Epithelial cell of proximal tubule (primary cell): ENCODE measurements around the gene TAF5L. TPM values are rescaled to one million over a fixed set of nuclear protein-coding genes. Genes with fewer than 3 reads are reported as not detected.

ENCODE experiments used
- DNase-seq: peaks from one replicate; pipeline ENCODE4 v3.0.0-alpha.2; 2011; ENCODE audit warnings: low read depth
- H3K4me3 ChIP-seq: 2 replicates; pipeline ENCODE4 v1.5.1; 2011; ENCODE audit warnings: low read depth, mild to moderate bottlenecking, low read length
- total RNA-seq: library from RNA; depleted of rRNA; stranded (reverse); fragments of >200 nt; gene quantifications from 2 replicates; pipeline ENCODE4 v1.2.3, GENCODE V29; 2015
- TF ChIP-seq, protein P1 (sequence below): conservative IDR thresholded peaks from 2 replicates; pipeline ENCODE4 v1.5.1; 2012; ENCODE audit warnings: low read depth, mild to moderate bottlenecking, low read length

TAF5L gene
- total RNA-seq, 1 donor from 2014 or later, result 9.1 TPM

GRCh38 chr1:229614701-229615100 lies 11.2 kb downstream of the TAF5L start:
- H3K4me3 ChIP-seq, result no peak overlapping the region
- TF ChIP-seq, protein P1, sequence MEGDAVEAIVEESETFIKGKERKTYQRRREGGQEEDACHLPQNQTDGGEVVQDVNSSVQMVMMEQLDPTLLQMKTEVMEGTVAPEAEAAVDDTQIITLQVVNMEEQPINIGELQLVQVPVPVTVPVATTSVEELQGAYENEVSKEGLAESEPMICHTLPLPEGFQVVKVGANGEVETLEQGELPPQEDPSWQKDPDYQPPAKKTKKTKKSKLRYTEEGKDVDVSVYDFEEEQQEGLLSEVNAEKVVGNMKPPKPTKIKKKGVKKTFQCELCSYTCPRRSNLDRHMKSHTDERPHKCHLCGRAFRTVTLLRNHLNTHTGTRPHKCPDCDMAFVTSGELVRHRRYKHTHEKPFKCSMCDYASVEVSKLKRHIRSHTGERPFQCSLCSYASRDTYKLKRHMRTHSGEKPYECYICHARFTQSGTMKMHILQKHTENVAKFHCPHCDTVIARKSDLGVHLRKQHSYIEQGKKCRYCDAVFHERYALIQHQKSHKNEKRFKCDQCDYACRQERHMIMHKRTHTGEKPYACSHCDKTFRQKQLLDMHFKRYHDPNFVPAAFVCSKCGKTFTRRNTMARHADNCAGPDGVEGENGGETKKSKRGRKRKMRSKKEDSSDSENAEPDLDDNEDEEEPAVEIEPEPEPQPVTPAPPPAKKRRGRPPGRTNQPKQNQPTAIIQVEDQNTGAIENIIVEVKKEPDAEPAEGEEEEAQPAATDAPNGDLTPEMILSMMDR, result no peak
- no peak for DNase-seq

- TF ChIP-seq, protein P1, result no peak
Measured at GRCh38 chr1:229613938-229614337, 12.0 kb downstream of the TAF5L start.

DNA sequence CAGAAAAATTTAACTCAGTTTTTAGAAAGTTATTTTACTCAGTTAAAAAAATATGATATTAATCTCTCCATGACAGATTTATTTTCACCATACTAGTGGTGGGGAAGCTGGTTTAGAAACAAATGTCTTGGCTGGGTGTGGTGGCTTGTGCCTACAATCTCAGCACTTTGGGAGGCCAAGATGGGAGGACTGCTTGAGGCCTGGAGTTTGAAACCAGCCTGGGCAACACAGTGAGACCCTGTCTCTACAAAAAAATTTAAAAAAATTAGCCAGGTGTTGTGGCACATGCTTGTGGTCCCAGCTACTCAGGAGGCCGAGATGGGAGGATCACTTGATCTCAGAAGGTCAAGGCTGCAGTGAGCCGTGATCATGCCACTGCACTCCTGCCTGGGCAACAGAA lies 17.3 kb downstream of the TAF5L start:
- DNase-seq, result no peak
- TF ChIP-seq, protein P1, result no peak

More at GRCh38 chr1:229613938-229614337, 12.0 kb downstream of the TAF5L start:
- no peak for DNase-seq
- no peak overlapping the region for H3K4me3 ChIP-seq

GRCh38 chr1:229607370-229607769 lies 18.6 kb downstream of the TAF5L start:
- TF ChIP-seq, protein P1, result no peak
- H3K4me3 ChIP-seq, result no peak overlapping the region
- no peak for DNase-seq

More for the DNA sequence above, 17.3 kb downstream of the TAF5L start:
- H3K4me3 ChIP-seq, result no peak overlapping the region

DNA sequence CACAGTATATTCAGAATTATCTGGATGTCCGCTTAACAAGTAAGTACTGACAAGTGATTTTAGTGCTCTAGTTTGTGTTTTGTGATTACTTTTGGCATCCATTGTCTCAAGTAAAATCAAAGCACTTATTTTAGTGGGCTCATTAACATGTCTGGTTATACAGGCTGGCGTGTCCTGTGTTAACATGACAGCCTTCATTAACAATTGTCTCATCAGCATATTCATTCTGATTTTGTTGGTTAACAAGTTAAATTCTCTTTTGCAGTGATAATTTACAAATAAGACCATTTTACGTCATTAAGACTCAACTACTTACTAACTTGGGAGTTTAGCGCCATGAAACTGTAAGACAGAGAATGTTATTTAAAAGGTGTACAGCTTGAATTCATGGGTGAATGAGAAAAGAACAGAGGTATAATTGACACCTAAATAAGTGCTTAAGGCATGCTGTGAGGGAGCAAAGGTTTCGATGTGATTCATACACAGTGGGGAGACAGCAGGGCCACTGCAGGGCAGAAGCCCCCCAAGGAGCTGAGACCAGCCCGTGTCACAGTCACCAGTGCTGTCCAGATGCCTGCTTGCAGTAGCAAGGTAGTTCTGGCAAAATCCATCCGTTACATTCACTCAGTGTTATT lies 22.4 kb downstream of the TAF5L start:
- no peak for DNase-seq
- TF ChIP-seq, protein P1, result no peak
- H3K4me3 ChIP-seq, result no peak overlapping the region

GRCh38 chr1:229600229-229600628 lies 25.7 kb downstream of the TAF5L start:
- no peak overlapping the region for H3K4me3 ChIP-seq
- TF ChIP-seq, protein P1, result no peak
- no peak for DNase-seq
